ENCODE measurements around the gene PLD5. TPM values are rescaled to one million over a fixed set of nuclear protein-coding genes. Genes with fewer than 3 reads are reported as not detected.
"Not testable (repeated sequence)": the region's sequence is repeated elsewhere in the genome, so short reads cannot be mapped to it uniquely, and the experiment has no call there.

Gene PLD5
- total and polyA plus RNA-seq, 2 donors (not counting 3 experiments of a cell fraction or from before 2014, with no cell fraction given) = not detected

DNA sequence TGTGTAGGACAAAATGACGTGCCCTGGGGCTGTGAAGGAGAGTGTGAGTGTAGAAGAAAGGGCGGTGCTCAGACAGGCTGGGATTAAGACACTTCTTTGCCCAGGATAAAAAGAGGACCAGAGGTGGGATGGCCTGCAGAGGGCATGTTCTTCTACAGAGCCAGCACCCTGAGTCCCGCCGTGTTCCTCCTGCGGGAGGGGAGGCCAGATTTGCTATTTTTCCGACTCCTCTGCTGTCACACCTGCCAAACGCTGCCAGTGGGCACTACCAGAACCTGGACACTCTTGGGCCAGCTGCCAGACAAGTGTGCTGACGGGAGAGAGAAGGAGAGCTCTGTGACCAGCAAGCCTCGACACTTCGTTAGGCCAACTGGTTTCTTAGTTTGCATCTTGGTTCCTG is 206.4 kb downstream of the PLD5 start:
- ChIA-PET CTCF (no interaction called here), POLR2A (no interaction called here)
- BruUV-seq (replicated peaks) = no TSS peak
- Histone ChIP-seq H3K9ac (replicated peaks; ENCODE audit: extremely low read depth, insufficient read depth, low read length) (no peak overlapping the region), H3K4me3 (replicated peaks in 1 of 3; ENCODE audit: insufficient read depth in 1 of 3, low read depth in 1 of 3, low read length in 3 of 3) (no peak overlapping the region), H3K9me1 (replicated peaks; ENCODE audit: control insufficient read depth, extremely low read depth, insufficient read depth, low read length) (no peaks in the 10 kb centered on the region), H3K4me1 (ENCODE audit: control insufficient read depth, extremely low read depth, insufficient read depth, low read length) (no peaks in the 10 kb centered on the region), H3K27me3 (ENCODE audit: control insufficient read depth in 2 of 2, insufficient read depth in 2 of 2, low read length in 2 of 2) (no peaks in the 10 kb centered on the region), H3K27ac (ENCODE audit: insufficient read depth, low read depth, low read length) (no peak overlapping the region), H3K9me3 (replicated peaks; ENCODE audit: control insufficient read depth, insufficient read depth, low read length) (no peaks in the 10 kb centered on the region), H3K79me2 (ENCODE audit: control insufficient read depth, insufficient read depth, low read length) (no peaks in the 10 kb centered on the region), H3K4me2 (ENCODE audit: insufficient read depth, low read length) (no peak overlapping the region), H3K36me3 (ENCODE audit: control insufficient read depth in 2 of 2, extremely low read depth in 1 of 2, insufficient read depth in 2 of 2, low read length in 2 of 2) (no peaks in the 10 kb centered on the region), H4K20me1 (replicated peaks; ENCODE audit: control insufficient read depth, extremely low read depth, insufficient read depth, low read length) (no peaks in the 10 kb centered on the region), H2AFZ (ENCODE audit: low read depth, low read length) (no peak overlapping the region)
- intact Hi-C loops (cut with micrococcal nuclease) (no loop called here), dilution Hi-C loops (cut with MboI; ENCODE audit: extremely low pct_ligation_motif_present, low sequenced_read_pairs) (no loop called here)
- no peak for DNase-seq (ENCODE audit: low read depth, low spot score)
- no peak for FAIRE-seq
- no peak for TF ChIP-seq EZH2 (IDR thresholded peaks at IDR 0.05; ENCODE audit: borderline replicate concordance, low read depth, low read length, severe bottlenecking)
- TF ChIP-seq, protein P1, sequence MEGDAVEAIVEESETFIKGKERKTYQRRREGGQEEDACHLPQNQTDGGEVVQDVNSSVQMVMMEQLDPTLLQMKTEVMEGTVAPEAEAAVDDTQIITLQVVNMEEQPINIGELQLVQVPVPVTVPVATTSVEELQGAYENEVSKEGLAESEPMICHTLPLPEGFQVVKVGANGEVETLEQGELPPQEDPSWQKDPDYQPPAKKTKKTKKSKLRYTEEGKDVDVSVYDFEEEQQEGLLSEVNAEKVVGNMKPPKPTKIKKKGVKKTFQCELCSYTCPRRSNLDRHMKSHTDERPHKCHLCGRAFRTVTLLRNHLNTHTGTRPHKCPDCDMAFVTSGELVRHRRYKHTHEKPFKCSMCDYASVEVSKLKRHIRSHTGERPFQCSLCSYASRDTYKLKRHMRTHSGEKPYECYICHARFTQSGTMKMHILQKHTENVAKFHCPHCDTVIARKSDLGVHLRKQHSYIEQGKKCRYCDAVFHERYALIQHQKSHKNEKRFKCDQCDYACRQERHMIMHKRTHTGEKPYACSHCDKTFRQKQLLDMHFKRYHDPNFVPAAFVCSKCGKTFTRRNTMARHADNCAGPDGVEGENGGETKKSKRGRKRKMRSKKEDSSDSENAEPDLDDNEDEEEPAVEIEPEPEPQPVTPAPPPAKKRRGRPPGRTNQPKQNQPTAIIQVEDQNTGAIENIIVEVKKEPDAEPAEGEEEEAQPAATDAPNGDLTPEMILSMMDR (IDR thresholded peaks at IDR 0.05; ENCODE audit: extremely low read depth in 1 of 2, insufficient read depth in 1 of 2, low read depth in 1 of 2, low read length in 2 of 2) = no peak
- TF ChIP-seq POLR2A (IDR thresholded peaks at IDR 0.05; ENCODE audit: low read depth, low read length) = no peak
- TF ChIP-seq POLR2AphosphoS5 (IDR thresholded peaks at IDR 0.05; ENCODE audit: insufficient read depth, low read depth, low read length) = no peak
- TF ChIP-seq, protein P2, sequence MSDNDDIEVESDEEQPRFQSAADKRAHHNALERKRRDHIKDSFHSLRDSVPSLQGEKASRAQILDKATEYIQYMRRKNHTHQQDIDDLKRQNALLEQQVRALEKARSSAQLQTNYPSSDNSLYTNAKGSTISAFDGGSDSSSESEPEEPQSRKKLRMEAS (IDR thresholded peaks at IDR 0.05; ENCODE audit: insufficient read depth, insufficient read length) = no peak
- no peak for TF ChIP-seq FOS (IDR thresholded peaks at IDR 0.05; ENCODE audit: borderline replicate concordance, insufficient read depth, low read length)
- no peak for TF ChIP-seq JUN (IDR thresholded peaks at IDR 0.05; ENCODE audit: borderline replicate concordance, insufficient read depth, insufficient read length, low read depth)
- TF ChIP-seq GATA2 (IDR thresholded peaks at IDR 0.05; ENCODE audit: insufficient read depth, insufficient read length, low read depth, low read length) = no peak
- no peak for TF ChIP-seq MYC (IDR thresholded peaks at IDR 0.05; ENCODE audit: low read depth, low read length)

DNA sequence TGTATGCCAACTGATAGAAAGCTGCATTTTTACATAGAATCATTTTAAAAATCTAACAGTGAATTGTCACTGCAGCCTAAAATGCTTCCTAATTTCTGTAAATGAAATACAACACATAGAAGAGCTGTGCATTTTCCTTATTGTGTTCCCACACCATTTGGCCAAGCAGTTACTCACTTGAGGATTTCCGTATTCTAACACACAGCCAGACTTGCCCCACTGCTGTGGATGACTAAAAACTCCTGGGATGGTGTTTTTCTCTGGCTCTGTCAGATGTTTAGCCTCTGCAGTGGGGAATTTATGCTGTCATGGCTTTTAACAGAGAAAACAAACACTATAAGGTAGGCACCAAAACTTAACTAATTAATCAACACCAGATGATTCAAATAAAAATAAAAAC is 209.6 kb downstream of the PLD5 start:
- intact Hi-C loops (cut with micrococcal nuclease); H4K20me1 ChIP-seq (replicated peaks; ENCODE audit: control insufficient read depth, extremely low read depth, insufficient read depth, low read length); H3K4me2 ChIP-seq (ENCODE audit: insufficient read depth, low read length); H3K9me1 ChIP-seq (replicated peaks; ENCODE audit: control insufficient read depth, extremely low read depth, insufficient read depth, low read length); H3K36me3 ChIP-seq (ENCODE audit: control insufficient read depth in 2 of 2, extremely low read depth in 1 of 2, insufficient read depth in 2 of 2, low read length in 2 of 2); H3K9me3 ChIP-seq (replicated peaks; ENCODE audit: control insufficient read depth, insufficient read depth, low read length); H3K4me3 ChIP-seq (replicated peaks in 1 of 3; ENCODE audit: insufficient read depth in 1 of 3, low read depth in 1 of 3, low read length in 3 of 3); H3K27ac ChIP-seq (ENCODE audit: insufficient read depth, low read depth, low read length); H3K4me1 ChIP-seq (ENCODE audit: control insufficient read depth, extremely low read depth, insufficient read depth, low read length); CTCF ChIA-PET; BruUV-seq (replicated peaks); POLR2A ChIA-PET; H2AFZ ChIP-seq (ENCODE audit: low read depth, low read length); dilution Hi-C loops (cut with MboI; ENCODE audit: extremely low pct_ligation_motif_present, low sequenced_read_pairs); FAIRE-seq; H3K9ac ChIP-seq (replicated peaks; ENCODE audit: extremely low read depth, insufficient read depth, low read length); DNase-seq (ENCODE audit: low read depth, low spot score); H3K79me2 ChIP-seq (ENCODE audit: control insufficient read depth, insufficient read depth, low read length); H3K27me3 ChIP-seq (ENCODE audit: control insufficient read depth in 2 of 2, insufficient read depth in 2 of 2, low read length in 2 of 2): not testable (repeated sequence)

DNA sequence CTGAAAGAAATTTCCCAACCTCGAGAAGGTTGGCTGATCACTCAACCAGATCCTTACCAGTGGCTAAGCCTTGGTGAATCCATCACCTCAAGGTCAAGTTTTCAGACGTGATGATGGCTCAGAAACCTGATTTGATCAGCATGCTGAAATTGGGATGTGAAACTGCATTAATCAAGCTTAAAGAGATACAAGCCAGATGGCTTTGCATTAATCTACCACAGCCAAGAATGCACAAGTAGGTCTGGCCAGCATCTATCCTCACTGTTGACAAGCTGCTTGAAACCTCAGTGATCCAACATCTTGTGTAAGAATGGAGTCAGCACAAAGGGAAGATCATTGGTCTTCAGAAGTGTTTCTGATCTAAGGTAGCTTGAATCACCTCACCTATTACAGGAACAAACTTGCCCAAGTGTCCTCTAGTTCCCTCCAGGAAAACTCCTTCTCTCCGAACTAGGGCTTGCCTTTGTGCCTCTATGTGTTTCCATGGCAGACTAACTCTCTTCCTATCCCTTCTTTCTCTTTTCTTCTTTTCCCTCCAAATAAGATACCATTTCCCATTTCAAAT is 210.3 kb downstream of the PLD5 start:
- H3K27ac ChIP-seq (ENCODE audit: insufficient read depth, low read depth, low read length); FAIRE-seq; POLR2A ChIA-PET; H3K36me3 ChIP-seq (ENCODE audit: control insufficient read depth in 2 of 2, extremely low read depth in 1 of 2, insufficient read depth in 2 of 2, low read length in 2 of 2); H3K9me1 ChIP-seq (replicated peaks; ENCODE audit: control insufficient read depth, extremely low read depth, insufficient read depth, low read length); BruUV-seq (replicated peaks); H3K4me1 ChIP-seq (ENCODE audit: control insufficient read depth, extremely low read depth, insufficient read depth, low read length); DNase-seq (ENCODE audit: low read depth, low spot score); H3K27me3 ChIP-seq (ENCODE audit: control insufficient read depth in 2 of 2, insufficient read depth in 2 of 2, low read length in 2 of 2); H3K4me2 ChIP-seq (ENCODE audit: insufficient read depth, low read length); H2AFZ ChIP-seq (ENCODE audit: low read depth, low read length); CTCF ChIA-PET; intact Hi-C loops (cut with micrococcal nuclease); H3K4me3 ChIP-seq (replicated peaks in 1 of 3; ENCODE audit: insufficient read depth in 1 of 3, low read depth in 1 of 3, low read length in 3 of 3); H4K20me1 ChIP-seq (replicated peaks; ENCODE audit: control insufficient read depth, extremely low read depth, insufficient read depth, low read length); dilution Hi-C loops (cut with MboI; ENCODE audit: extremely low pct_ligation_motif_present, low sequenced_read_pairs); H3K79me2 ChIP-seq (ENCODE audit: control insufficient read depth, insufficient read depth, low read length); H3K9ac ChIP-seq (replicated peaks; ENCODE audit: extremely low read depth, insufficient read depth, low read length); H3K9me3 ChIP-seq (replicated peaks; ENCODE audit: control insufficient read depth, insufficient read depth, low read length): not testable (repeated sequence)

All from endothelial cell of umbilical vein (primary cell).